Stimulated activated CD4-positive, alpha-beta T cell treated with anti-CD3 and anti-CD28 coated beads, Interleukin-1b, Interleukin-23, amount 100 ng/mL, for 24 hours (primary cell): ENCODE data around the gene LRRC17.

ENCODE experiments used
- DNase-seq, 4 experiments: peaks; one replicate each; pipeline ENCODE4 v3.0.0-alpha.2; 2020; ENCODE audit warnings: low read depth in 4 of 4, low spot score in 1 of 4

The LRRC17 gene, protein sequence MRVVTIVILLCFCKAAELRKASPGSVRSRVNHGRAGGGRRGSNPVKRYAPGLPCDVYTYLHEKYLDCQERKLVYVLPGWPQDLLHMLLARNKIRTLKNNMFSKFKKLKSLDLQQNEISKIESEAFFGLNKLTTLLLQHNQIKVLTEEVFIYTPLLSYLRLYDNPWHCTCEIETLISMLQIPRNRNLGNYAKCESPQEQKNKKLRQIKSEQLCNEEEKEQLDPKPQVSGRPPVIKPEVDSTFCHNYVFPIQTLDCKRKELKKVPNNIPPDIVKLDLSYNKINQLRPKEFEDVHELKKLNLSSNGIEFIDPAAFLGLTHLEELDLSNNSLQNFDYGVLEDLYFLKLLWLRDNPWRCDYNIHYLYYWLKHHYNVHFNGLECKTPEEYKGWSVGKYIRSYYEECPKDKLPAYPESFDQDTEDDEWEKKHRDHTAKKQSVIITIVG

DNA sequence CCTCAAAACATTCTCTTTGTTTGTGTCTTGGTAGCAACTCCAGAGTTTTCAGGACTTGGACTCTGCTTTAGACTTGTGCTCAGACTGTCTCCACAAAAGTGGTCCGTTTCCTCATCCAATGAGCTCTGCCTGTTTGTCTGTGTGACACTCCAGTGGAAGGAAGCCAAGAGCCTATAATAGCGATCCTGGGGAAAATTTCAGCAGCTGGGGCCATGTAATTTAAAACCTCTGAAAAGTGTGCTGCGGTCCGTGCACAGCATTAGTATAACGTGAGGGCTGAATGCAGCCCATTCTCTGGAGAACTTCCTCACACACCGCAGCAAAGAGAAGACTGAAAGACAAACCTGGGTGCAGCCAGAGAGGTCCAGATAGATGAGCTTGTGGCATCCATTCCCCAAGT lies at the start of gene LRRC17:
Gene LRRC17, plus strand, starts transcription at position 259 of the 400 bp plus-strand sequence. CDS start 20,914 bp downstream, outside the sequence.
- no peak for DNase-seq

DNA sequence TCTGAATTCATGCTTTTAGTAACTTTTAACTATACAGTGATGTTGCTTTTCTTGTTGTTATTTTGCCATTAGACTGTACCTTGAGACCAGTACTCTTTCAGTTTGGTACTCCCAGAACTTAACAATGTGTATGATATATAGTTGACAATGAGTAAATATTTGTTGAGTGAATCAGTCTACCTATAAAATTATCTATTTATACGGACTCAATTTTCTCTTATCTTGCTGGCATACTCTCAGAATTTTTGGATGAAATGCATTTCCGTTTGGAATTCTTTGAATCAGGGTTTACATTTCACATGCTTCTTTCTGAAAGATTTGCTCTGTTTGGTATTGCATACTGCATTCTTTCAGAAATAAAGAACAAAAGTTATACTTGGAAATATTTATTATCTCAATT lies 47.8 kb upstream of the LRRC17 start:
- DNase-seq: no peak

DNA sequence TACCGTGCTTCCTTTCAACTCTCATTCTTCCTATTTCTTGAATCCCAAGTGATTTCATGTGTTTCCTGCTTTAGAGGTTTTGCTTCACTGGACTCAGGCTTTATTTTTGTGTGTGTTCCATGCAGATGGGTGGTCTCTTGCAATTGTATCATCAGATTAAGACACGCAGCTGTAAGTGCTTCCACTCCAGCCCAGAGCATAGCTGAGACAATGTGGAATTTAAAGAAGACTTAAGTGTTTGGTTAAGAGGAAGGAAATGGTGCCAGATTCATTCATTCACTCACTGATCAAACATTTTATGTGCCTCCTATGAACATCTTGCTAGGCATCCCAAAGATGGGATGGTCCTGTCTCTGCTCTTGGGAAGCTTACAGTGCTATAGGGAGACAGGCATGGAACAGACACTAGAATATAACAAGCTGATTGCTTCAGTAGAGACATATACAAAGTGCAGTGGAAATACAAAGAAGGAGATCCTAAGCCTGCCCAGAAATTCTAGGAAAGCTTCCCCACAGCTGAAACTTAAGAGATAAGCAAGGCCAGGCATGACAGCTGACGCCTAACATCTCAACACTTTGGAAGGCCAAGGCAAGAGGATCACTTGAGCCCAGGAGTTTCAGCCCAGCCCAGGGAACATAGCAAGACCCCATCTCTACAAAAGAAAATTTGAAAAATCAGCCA lies 46.1 kb upstream of the LRRC17 start:
- no peak for DNase-seq

DNA sequence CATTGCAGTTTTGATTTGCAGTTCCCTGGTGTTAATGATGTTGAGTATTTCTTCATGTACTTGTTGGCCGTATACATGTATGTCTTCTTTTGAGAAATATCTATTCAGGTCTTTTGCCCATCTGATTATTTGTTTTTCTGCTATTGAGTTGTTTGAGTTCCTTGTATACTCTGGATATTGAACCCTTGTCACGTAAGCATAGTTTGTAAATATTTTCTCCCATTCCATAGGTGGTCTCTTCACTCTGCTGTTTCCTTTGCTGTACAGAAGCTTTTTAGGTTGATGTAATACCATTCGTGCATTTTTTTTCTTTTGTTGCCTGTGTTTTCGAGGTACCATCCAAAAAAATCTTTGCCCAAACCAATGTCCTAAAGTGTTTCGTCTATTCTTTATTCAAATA lies 43.6 kb upstream of the LRRC17 start:
- no peak for DNase-seq

DNA sequence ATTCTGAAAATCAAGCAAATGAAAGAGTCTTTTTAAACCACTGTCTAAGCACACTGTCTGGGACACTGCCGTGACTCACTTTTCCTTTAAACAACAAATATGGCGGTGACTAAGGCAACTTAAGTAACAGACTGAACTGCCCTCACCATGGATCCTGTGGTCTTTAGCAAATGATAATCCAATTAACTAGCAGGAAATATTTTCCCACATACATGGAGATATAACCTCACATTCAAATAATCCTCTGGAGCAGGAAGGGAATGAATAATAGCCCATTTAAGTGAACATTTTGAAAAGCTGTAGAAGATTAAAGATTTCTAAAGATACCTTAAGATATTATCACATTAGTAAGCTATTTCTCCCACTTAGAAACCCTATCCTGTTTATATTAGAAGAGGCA lies 40.3 kb upstream of the LRRC17 start:
- DNase-seq: no peak

DNA sequence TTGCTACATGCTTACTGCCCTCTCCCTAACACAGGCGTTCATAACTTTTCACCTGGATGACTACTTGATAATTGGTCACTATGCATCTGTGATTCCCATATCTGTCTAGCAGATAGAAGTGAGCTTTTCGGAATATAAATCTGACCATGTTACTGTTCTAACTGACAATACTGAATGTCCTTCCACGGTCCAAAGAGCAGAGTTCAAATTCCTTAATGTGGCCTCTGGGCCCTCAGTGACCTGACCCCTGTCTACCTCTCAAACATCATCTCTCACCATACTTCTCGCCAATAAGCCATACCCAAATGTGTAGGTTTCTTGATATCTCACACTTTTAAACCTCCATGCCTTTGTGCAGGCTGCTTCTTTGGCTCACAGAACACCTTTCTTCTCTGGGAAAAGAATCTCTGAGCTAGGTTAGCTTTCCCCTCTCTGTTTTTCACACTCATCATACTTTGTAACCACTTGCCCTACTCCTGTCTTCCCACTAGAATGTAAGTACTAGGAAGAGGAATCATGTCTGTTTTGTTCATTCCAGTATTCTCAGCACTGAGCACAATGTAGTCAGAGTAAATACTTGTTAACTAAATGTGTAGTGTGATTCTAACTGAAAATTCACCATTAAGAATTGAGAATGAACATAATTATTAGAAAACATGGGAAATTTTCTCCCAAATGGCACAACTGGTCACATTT lies 39.2 kb upstream of the LRRC17 start:
- no peak for DNase-seq

DNA sequence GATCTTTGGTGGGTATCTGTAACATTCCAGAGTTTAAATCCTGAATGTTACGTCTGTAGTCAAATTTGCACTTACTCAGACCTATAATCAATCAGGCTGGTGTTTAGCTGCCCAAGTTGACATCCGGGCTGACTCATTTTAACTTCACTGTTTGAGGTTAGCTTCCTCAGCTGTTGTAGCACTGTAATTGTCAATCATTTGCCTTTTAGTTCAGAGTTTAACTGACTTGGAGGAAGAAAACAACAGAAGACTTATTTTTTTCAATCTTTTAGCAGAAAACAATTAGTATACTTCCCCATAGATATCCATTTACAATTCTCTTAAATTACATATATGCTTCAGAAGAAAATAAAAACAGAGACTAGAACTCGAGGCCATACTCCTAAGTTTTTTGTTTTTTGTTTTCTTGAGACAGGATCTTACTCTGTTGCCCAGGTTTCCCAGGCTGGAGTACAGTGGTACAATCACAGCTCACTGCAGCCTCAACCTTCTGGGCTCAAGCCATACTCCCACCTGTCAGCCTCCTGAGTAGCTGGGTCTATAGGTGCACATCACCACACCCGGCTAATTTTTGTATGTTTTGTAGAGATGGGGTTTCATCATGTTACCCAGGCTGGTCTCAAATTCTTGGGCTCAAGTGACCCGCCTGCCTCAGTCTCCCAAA lies 38.5 kb upstream of the LRRC17 start:
- peak in 1 of 4 experiments; percentile 3 for DNase-seq

DNA sequence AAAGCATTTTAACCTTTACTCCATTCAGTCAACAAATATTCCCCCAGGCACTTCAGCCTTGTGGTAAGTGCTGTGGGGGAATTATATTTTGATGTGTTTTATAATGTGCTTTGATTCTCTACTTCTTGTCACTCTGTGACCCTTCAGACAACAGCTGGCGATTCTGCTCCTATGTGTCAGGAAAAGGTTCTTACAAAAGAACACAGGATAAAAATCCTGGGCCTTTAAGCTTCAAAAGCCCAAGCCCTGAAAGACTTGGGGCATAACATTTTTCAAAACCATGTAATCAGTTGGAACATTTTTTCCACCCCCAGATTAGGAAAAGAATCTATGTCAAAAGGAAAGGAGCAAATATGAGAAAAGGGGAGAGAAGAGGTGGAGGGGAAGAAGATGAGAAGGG lies 37.8 kb upstream of the LRRC17 start:
- no peak for DNase-seq

DNA sequence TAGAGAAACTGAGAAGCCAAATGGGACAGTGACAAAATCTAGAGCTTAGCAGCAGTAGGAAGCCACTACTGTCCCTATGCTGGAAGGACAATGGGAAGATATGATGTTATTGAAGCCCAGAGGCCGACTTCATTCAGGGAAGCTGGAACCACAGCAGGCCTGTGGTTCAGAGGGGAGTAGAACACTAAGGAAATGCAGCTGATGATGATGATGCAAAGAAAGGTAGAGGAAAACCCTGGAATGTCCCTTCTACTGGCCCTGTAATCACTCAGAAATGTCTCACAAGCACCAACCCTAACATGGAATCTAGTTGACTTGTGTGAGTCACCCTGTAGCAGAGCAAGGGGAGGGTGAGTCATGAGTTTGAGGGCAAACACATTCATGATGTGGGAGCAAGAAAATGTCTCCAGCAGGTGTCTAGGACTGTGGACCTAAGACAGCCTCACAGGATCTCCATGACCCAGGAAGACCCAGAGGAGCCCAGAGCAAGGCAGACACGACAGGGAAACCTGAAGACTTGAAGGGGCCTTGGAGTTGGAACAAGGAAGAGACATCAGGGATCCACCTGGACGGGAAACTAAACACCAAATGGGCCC lies 37.0 kb upstream of the LRRC17 start:
- DNase-seq: peak in 2 of 4 experiments; percentile 5 to 13

DNA sequence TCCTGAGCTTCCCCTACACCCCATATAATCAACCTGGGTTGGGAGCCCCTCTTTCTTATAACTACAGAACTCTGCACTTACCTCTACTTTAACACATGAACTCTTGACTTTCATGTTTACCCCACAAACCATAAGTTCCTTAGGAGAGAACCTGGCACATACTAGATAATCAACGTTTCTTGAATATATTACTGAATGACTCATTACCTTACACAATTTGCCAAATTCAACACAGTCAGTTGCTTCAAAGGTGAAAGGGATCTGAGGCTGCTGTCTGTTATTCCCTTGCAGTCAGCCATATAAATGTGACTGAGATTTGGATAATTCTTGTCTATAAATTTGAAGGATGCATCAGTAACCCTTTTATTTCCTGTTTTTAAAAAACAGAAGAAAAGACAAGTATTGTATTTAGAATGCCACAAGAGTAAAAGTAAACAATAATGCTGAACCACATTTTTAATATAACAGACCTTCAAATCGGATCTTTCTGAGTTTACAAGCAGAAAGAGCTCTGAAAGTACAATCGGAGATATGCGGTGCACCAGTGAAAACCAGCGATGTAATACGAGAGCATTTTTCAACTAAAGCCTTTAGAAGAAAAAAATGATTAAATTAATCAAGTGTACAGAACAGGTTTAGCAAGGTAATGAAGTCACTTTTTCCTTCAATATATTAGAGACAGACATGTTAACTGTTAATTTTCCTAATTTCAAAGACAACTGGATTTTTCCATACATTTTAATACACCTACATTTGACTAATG lies 29.5 kb upstream of the LRRC17 start:
- no peak for DNase-seq

DNA sequence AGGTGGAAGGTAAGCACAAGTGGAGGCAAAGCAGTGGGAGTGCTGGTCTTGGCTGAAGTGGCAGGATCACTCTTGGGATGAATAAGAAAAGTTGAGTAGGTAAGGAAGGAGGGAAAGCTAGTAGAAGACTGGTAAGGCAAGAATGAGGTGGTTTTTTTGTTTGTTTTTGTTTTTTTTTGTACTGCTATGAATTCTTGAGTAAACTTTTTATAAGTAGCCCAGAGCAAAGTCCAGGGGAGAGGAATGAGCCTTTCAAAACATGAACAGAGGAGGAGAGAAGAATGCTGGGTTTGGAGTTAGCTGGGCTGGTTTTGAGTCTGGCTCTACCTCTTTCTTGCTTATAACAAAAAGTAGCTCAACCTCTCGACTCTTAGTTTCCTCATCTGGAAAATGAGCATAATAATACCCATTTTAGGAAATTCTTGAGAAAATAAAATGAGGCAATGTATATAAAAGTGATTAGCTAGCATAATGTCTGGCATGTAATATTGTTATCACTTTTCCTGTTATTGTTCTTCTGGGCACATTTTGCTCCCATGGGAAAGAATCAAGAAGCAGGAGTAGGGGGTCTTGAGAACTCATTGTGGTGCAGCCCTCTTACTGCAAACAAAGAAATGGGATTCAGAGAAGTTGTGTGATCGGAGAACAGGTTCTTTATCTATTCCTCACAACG lies 24.1 kb upstream of the LRRC17 start:
- no peak for DNase-seq

DNA sequence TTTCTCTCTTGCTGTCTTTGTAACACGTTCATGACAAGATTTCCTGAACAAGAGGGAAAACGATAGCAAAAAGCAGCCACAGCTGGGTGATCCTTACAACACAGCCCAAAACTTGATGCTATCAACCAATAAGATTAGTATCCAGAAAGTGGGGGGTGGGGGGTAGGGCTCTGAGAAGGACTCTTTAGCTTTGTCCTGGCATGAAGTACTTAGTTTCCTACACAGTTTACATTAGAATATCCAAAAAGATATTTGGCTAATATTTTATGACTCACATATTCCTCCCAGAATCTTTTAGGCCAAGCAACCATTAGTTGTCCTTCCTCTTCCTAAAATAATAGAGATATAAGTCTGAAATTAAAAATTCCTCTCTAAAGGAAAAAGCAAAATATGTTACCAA lies 22.9 kb upstream of the LRRC17 start:
- no peak for DNase-seq

DNA sequence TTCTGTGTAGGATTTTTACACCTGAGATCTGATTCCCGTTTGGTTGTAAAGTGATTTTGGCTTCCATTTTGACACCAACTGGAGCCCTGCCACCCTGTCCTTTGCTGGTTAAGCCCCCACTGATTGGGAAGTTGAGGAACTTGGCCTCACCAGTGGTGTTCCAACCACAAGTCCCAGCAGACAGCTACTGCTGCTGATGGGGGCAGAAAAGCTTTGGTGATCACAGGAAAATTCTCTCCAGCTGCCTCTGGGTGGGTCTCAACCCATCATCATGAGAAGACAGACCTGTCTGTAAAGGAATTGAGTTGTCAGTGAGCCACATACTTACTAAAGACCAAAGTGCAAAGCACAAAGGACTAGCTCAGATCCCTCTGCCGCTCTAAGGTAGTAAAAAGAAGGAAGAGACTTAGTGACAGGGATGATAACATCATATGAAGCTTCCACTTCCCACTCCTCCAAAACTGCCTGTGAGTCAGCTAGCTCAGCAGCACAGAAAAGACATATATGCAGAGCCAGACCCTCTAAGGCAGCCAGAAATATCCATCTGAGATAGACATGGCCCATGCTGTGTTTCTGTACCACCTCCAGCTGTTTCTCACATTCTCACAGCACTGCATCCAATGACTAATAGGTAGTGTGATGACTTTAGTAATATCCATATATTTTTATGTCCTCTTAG lies 22.4 kb upstream of the LRRC17 start:
- DNase-seq: no peak

DNA sequence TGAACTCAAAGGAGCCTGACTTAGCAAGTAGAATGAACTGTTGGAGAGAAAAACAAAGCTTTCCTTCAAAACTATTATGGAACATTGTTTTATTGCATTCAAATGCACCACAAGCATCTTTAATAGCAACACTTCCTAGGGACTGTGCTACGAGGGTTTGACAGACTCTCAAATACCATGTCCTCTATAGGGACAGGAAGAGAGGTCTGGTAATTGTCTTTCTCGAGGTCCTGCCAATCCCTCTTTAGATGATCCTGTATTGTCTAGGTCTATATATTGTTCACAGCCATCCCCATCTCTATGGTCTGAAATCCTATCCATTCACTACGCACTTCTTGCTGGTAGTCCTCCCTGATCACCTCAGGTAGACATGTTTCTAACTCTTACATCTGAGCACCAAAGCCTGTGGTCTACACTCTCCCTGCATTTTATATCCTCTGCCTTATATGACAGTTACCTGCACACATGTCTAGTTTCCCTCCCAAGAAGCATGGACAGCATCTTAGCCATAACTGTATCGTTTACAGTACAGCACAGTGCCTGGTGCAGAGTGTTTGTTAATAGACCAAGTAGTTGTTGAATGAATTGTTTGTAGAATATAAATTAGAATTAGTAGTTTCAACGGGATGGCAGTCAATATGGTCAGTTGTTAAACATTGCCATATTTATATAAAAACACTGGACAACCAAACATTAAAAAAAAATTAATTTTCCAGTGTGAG lies 21.7 kb upstream of the LRRC17 start:
- no peak for DNase-seq

DNA sequence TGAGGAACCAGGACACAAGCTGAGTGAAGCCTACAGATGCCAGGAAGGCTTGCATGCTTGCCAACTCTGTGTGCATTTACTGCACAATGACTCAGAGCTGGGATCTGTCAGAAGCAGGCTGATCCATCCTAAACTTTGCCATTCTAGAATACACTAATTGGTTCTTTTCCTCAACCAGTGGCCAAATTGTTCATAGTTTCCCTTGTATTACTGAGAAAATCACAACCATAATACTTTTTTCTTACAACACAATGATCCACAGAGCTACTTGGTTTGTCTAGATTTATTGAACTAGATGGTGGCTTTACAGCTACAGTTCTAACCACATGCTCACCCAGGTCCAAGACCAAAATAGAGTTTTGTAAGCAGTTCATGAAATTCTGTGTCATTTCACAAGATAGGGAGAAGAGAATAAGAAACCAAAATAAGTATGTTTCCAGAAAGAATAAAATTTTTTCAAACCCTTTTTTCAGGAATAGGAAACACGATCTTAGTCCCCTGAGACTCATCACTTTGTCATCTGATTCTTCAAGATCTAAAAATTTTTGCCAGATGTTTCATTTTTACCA lies 21.0 kb upstream of the LRRC17 start:
- no peak for DNase-seq

DNA sequence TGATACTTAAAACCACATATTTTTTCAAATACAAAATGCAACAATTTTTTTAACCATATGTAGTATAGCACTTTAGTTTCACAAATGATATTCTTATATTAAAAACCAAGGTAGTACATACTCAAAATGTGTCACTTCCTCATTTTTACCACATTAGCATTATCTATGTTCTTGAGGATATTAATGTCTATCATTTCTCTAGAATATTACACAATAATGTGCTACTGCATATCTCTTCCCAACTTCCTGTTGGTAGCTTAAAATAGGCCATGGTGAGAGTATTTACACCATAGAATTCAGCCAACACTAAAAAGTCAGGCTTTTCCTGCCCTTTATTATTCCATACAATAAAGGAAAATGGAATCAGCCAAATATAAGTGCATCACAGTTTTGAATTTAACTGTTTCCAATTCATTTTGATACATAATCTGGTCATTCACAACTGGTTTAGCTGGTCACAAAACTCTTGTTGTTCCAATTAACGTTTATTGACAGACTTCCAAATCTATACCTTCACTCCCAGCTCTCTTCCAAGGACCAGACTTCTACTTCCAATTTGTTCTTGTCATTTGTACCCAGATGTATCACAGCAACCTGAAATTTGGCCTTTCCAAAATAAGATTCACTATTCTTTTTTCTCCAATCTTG lies 20.0 kb upstream of the LRRC17 start:
- no peak for DNase-seq

DNA sequence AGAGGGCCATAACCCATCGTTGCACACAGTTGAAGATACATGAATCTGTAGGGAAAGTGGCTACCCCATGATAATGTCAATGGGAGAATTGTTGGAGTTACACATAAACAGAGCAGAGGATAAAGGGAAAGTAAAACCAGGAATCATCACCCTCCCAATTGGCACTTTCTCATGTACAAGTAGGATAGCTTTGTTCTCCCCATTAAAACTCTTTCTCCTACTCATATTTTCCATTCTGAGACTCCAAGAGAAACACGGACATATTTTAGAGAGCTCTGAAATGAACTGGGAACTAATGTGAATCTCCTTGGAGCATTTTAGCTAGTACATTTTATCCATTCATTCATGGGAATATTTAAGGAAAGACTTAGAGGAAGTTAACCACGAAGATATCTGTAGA lies 17.2 kb upstream of the LRRC17 start:
- DNase-seq: no peak

DNA sequence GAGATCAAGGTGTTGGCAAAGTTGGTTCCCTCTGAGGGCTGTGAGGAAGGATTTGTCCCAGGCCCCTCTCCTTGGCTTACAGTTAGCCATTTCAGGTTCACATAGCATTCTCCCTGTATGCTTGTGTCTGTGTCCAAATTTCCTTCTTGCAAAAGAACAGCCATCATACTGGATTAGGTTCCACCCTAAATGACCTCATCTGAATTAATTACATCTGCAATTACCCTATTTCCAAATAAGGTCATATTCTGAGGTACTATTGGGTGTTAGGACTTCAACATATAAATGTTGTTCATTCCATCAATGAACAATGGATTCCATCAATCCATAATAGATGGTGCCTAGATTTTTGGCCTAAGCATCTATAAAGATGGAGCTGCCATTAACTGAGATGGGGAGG lies 16.2 kb upstream of the LRRC17 start:
- DNase-seq: no peak
